EH (cell line): ENCODE measurements around the gene CCDC43.
"Not testable (repeated sequence)": the region's sequence is repeated elsewhere in the genome, so short reads cannot be mapped to it uniquely, and the experiment has no call there.

Source experiments
- DNase-seq: peaks from one replicate; pipeline ENCODE4 v3.0.0-alpha.2; 2015; ENCODE audit warnings: low read depth

The CCDC43 gene, protein sequence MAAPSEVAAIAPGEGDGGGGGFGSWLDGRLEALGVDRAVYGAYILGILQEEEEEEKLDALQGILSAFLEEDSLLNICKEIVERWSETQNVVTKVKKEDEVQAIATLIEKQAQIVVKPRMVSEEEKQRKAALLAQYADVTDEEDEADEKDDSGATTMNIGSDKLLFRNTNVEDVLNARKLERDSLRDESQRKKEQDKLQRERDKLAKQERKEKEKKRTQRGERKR

DNA sequence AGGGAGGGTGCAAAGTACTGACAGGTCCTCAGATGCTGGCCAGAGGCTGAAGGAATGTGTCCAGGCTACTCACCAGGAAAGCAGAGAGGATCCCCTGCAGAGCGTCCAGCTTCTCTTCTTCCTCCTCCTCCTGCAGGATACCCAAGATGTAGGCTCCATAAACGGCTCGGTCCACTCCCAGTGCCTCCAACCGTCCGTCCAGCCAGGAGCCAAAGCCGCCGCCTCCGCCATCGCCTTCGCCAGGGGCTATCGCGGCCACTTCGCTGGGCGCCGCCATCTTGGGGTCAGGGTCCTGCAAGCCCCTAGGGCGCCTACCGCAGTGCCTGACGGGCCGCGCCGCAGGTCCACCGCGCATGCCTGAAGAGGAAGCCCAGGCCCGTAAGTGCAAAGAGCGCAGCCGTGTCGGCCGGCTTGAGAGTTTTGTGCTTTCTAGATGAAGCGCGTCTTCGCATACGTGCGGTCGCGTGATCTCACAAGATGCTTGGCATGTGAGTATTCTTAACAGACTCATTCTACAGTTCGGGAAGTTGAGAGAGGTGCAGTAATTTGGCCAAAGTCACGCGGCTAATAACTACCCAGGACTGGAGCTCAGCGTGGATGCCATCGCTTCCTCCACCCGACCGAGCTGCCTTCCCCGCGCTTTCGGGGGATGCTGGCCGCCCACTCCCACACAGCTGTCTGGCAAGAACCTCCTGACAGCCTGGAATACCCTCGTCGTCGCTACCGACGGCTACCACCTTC is at the start of gene CCDC43:
Gene CCDC43 (minus strand): TSS at position 300 of the 741 bp plus-strand sequence. CDS start 23 bp downstream, at position 277.
- peak; percentile 95 for DNase-seq

DNA sequence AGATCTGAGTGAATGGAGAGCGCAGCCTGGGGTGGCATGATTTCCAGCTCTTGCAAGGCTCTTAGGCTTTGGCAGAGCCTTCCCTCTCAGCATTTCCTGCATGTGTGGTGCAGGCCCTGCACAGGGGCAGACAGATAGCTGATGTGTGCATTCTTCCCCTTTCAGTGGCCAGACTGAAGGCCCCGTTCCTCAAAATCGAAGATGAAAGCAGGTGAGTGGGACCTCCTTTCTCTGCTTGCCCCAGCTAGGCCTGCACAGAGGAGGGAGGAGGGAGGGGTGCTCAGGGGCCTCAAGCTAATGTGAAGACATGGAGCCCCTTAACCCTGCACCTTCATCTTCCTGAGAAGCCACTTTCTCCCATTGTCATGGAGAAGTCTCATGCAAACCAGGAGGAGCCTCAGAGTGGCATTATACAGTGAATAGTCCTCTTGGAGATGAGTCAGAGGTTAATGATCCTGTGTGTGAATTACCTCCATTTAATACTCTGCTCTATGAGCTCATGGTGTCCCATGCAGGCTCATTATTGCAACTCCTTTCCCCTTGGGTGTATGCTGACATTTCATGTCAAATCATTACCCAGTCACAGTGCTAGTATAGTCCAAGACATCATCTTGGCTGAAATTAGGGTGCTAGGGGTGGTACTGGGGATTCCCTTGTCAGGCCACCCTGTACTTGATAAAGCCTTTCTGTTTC is 48.8 kb upstream of the CCDC43 start:
- DNase-seq: peak; percentile 37

DNA sequence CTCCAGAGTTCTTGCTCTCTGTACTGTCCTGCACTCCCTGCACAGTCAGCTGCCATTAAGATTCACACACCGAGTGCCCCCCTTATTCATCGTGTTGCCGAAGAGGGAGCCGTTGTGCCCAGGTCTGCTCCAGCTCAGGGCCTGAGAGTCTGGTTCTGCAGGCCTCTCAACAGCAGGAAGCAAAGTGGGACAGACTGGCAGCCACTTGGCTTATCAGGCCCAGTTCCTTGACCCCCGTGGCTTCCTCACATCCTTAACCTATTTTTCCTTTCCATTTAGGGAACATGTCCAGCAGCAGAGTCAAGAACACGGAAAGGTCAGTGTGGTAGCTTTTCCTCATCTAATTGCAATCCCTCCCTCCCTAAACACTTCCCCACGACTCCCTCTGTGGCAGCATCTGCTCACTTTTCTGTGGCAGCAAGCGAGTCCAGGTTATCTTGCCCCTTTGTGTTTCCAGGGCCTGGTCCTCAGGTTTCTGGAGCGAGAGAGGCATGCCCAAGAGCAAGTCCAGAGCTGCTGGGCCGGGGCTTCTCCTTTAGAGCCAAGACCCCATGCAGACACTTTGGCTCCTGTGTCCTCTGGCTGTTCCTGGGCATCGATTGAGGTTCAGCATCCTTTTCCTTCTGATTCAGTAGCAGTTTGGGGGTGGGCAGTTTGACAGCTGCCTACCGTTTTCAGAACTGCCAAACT is 47.1 kb upstream of the CCDC43 start:
- DNase-seq: no peak

- no peak for DNase-seq
These were observed 44.7 kb upstream of the CCDC43 start for GRCh38 chr17:44734272-44734671.

DNA sequence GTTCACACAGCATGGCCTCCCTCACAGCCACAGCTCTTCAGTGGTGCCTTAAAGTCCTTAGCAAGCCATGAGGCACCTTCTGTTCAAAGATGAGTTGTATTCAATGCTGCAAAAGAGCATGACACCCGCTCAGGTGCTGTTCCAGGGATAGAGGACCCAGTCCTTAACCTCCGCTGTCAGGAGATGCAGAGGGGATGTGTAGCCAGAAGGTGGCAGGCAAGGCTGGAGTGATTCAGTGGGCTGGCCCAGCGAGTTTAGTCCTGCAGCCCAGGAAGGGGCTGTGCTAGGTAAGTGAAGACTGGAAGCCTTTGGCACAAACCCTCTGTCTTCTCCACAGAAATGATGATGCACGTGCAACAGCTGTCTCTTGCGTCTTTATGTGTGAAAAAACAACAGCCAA is 44.2 kb upstream of the CCDC43 start:
- DNase-seq: peak; percentile 11

- DNase-seq: not testable (repeated sequence)
These were observed 36.5 kb upstream of the CCDC43 start for GRCh38 chr17:44726121-44726520.

GRCh38 chr17:44722254-44722653 is 32.7 kb upstream of the CCDC43 start:
- DNase-seq: no peak

DNA sequence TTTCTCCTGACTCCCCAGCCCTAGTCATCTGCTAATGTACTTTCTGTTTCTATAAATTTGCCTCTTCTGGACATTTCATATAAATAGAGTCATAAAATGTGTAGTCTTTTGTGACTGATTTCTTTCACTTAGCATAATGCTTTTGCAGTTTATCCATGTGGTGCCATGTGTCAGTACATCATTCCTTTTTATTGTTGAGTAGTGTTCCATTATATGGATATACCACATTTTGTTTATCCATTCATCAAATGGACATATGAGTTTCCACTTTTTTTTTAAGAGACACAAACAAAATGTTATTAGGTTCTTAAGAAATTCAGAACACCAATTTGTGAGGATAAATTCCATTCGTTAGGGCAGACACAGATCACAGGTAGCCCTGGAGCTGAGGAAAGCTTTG is 29.9 kb upstream of the CCDC43 start:
- no peak for DNase-seq

GRCh38 chr17:44708401-44709263 is 19.1 kb upstream of the CCDC43 start, which contains the start of gene DBF4B:
Gene DBF4B, plus strand, starts transcription at chr17:44708665. Its CDS starts 156 bp downstream, at chr17:44708821.
- peak; percentile 92 for DNase-seq

- DNase-seq: no peak
These were observed 18.3 kb upstream of the CCDC43 start for GRCh38 chr17:44707755-44708400.

GRCh38 chr17:44700288-44700687 is 10.7 kb upstream of the CCDC43 start:
- DNase-seq: not testable (repeated sequence)

DNA sequence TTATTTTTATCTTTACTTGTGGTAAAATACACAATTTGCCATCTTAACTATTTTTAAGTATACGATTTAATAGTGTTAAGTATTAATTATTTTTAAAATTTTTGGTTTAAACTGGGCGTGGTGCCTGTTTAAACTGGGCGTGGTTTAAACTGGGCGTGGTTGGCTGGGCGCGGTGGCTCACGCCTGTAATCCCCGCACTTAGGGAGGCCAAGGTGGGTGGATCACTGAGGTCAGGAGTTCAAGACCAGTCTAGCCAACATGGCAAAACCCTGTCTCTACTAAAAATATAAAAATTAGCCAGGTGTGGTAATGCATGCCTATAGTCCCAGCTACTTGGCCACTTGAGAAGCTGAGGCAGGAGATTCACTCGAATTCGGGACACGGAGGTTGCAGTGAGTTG is 4.0 kb upstream of the CCDC43 start:
- DNase-seq: no peak

DNA sequence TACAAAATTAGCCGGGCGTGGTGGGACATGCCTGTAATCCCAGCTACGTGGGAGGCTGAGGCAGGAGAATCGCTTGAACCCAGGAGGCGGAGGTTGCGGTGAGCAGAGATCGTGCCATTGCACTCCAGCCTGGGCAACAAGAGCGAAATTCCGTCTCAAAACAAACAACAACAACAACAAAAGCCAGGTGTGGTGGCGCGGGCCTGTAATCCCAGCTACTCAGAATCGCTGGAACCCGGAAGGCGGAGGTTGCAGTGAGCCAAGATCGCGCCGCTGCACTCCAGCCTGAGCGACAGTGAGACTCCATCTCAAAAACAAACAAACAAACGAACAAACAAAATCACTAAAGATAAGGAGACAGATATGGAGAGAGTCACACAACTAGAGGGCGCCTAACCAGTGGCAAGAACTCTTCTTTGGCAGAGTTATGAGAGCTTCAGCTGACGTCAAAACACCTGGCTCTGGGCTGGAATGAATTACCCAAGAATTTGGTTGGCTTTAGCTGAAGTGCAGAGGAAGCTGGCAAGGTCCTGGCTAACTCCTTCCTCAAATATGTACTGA is 1.2 kb upstream of the CCDC43 start:
- peak; percentile 13 for DNase-seq

- peak; percentile 47 for DNase-seq
These were observed 700 bp downstream of the CCDC43 start for GRCh38 chr17:44688675-44689476.

DNA sequence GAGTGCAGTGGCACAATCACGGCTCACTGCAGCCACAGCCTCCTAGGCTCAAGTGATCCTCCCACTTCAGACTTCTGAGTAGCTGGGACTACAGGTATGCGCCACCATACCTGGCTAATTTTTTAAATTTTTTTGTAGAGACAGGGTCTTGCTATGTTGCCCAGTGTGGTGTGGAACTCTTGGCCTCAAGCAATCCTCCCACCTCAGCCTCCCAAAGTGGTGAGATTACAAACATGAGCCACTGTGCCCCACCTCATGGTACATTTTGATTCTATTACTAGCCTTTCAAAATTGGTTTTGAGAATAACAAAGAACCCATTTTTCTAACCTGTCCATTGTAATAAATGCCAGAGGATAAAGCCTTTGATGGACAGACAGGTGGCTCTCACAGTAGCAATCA is 1.4 kb downstream of the CCDC43 start:
- no peak for DNase-seq

- DNase-seq: no peak
These were observed 1.8 kb downstream of the CCDC43 start for GRCh38 chr17:44687756-44688155.

DNA sequence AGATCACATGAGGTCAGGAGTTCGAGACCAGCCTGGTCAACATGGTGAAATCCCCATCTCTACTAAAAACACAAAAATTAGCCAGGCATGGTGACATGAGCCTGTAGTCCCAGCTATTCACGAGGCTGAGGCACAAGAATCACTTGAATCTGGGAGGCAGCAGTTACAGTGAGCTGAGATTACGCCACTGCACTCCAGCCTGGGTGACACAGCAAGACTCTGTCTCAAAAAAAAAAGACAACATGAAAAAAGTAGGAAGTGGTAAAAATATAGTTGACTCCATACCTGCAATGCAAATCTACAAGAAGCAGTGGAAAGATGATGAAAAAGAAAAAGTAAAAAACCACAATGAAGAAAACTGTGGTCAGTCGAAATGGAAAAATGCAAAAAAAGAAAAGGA is 6.3 kb downstream of the CCDC43 start:
- not testable (repeated sequence) for DNase-seq

DNA sequence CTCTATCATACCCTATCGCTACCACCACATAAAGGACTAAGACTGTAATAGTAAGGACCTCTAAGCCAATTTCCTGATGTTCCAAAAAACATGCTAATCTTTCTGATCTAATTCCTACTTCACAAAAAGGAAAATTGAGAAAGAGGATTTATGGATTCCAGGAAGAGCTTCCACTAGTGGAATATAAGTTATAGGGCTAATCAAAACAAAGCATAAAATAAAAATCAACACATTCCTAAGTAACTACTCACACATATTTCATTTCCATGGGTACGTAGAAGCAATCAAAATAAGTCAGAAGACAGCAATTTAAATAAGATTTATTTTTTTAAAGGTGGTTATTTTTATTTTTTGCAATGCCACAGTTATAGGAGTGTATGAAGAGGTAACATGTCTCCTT is 12.4 kb downstream of the CCDC43 start:
- DNase-seq: peak; percentile 77

DNA sequence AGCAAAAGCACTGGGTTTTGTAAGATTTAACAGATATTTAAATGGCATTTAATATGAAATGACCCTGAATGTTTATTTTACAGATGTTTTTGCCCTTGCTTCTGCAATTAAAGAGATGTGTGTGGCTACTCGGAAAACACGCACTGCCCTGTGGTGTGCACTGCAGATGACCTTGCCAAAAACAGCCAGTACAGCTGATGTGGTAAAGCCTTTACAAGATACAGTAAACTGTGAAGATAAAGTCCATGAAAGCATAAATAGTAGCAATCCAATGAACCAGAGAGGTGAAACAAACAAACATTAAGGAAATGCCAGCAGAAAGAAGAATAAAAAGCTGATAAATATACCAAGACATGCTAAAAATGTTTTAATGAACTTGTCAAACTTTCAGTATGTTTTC is 15.7 kb downstream of the CCDC43 start:
- DNase-seq: peak; percentile 39
